NCI-H1417 treated with DMSO at 0.1 percent for 48 hours (cell line): ENCODE measurements around the gene GP1BB.
"Not testable (repeated sequence)": the region's sequence is repeated elsewhere in the genome, so short reads cannot be mapped to it uniquely, and the experiment has no call there.

Experiments
- DNase-seq: peaks from one replicate; lab custom pipeline; 2025; lab: John Stamatoyannopoulos, UW

The GP1BB gene

GRCh38 chr22:19723232-19723982 lies at the start of gene GP1BB:
GP1BB (plus strand) TSS chr22:19723539; CDS start chr22:19723570, 31 bp downstream.
- no peak for DNase-seq

GRCh38 chr22:19673660-19674059 lies 49.7 kb upstream of the GP1BB start:
- DNase-seq, result no peak

GRCh38 chr22:19674129-19674928 lies 49.0 kb upstream of the GP1BB start:
- DNase-seq, result no peak

- DNase-seq, result no peak
Observed at GRCh38 chr22:19674929-19675253, 48.4 kb upstream of the GP1BB start.

- no peak for DNase-seq
Observed at GRCh38 chr22:19675428-19675827, 47.9 kb upstream of the GP1BB start.

GRCh38 chr22:19676437-19676836 lies 46.9 kb upstream of the GP1BB start:
- DNase-seq, result not testable (repeated sequence)

GRCh38 chr22:19678949-19679521 lies 44.3 kb upstream of the GP1BB start:
- DNase-seq, result no peak

GRCh38 chr22:19679522-19680101 lies 43.7 kb upstream of the GP1BB start:
- DNase-seq, result no peak

- DNase-seq, result no peak
Observed at GRCh38 chr22:19680287-19680881, 43.0 kb upstream of the GP1BB start.

- DNase-seq, result no peak
Observed at GRCh38 chr22:19680911-19681862, 42.2 kb upstream of the GP1BB start.

- no peak for DNase-seq
Observed at GRCh38 chr22:19681863-19682245, 41.5 kb upstream of the GP1BB start.

GRCh38 chr22:19686946-19687345 lies 36.4 kb upstream of the GP1BB start:
- DNase-seq, result no peak

GRCh38 chr22:19687561-19688300 lies 35.6 kb upstream of the GP1BB start:
- DNase-seq, result no peak

- DNase-seq, result no peak
Observed at GRCh38 chr22:19688301-19689290, 34.7 kb upstream of the GP1BB start.

GRCh38 chr22:19689408-19689807 lies 33.9 kb upstream of the GP1BB start:
- DNase-seq, result no peak

GRCh38 chr22:19691007-19691720 lies 32.2 kb upstream of the GP1BB start:
- no peak for DNase-seq

- DNase-seq, result no peak
Observed at GRCh38 chr22:19691721-19692341, 31.5 kb upstream of the GP1BB start.

GRCh38 chr22:19693581-19693980 lies 29.8 kb upstream of the GP1BB start:
- DNase-seq, result no peak
